IPS-NIHi11 (cell line): Measurements from ENCODE around the gene TOM1L2.

Experiments
- DNase-seq: peaks from one replicate; pipeline ENCODE4 v3.0.0; 2012; ENCODE audit warnings: mixed read lengths, low spot score

The TOM1L2 gene

DNA sequence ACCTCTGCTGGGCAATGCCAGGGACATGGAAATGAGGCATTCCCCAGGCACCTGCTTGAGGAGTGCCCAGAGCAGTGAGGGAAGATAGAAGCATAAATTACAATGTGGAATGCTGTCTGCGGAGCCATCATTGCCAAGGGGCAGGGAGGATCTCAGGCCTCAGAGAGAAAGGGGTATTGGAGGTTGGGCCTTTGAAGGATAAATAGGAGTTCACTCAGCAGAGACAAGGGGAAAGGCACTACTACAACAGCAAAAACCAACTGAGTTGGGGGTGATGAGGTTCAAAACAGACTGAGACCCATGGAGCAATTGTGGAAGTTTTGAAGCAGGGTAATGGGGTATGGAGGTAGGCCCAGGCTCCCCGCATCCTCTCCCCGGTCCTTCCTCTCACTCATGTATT, 168.2 kb downstream of the TOM1L2 start:
- no peak for DNase-seq

DNA sequence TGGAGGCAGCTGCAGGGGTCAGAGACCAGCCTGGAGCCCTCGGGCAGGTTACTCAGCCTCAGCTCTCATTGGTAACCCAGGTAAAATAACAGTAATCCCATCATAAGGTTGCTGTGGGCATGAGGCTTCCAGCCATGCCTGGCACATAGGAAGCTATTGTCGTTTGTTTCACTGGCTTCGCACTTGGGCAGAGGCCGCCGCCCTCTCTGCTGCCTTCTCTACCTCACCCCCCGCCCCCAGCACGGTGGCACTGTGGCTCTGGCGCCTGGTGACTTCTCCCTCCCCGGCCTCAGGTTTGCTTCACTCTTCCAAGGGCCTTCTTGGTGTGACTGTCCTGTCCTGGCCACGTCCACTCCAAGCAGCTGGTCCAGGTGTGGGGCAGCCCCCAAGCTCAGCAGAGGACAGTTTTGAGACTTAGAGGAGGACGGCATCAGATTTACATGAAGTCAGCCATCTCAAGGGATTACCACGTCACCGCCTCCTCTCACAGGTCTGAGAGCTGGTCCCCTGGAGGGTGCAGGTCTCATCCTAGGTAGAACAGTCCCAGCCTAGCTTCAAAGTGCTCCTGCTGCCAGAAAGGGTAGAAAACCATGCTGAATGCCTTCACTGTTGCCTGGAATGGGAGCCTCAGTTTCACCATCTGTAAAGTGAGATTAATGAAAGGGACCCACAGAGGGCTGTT, 170.3 kb downstream of the TOM1L2 start:
- no peak for DNase-seq

DNA sequence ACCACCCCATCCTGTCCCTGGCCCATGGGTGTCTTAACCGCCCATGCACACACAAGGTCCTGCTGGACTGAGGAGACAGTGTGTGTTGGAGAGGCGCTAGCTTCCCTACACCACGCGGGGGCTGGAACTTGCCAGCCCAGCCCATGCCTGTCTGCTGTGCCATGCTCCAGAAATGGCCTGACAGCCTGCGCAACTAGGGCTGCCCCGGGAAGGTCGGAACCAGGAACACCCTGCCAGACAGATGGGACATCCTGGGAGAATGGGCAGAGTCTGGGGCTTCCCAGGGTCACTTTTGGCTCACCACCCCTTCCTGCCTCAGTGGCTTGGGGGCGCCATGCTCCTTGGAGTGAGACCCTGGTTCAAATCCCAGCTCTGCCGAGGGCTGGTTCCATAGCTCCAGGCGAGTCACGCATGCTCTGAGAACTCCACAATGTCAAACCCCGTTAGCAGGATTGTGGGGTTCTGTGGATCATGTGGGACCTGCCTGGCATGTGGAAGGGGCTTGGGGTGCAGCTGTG, 171.6 kb downstream of the TOM1L2 start:
- DNase-seq, result no peak

DNA sequence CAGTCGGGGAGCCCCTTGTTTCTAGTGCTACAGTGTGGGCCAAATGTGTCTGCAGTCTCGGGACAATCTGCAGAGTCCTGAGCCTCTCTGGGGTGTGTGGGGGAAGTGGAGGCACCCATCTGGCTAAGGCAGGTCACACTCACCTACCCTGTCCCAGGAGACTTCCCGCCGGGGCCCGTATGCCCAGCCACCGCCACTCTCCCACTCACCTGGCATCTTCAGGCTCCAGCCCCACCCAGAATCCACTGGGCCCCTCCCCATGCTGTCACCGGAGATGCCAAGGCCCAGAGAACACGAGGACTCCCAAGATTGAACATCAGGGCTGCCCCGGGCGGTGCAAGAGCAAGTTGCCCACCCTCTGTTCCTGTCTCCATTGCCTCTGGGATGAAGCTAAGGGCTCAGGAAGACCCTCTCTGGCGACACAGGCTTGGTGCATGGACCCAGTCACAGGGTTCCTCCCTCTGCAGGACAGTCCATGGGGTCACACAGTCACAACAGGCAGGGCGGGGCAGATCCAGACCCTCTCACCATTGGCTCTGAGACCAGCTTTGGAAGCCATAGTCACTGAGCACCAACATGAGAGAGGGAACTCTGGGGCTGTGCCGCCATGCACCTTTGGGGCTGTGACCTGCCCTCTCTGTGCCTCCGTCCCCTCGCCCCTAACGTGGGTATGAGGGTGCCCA, 173.5 kb downstream of the TOM1L2 start:
- DNase-seq, result no peak

DNA sequence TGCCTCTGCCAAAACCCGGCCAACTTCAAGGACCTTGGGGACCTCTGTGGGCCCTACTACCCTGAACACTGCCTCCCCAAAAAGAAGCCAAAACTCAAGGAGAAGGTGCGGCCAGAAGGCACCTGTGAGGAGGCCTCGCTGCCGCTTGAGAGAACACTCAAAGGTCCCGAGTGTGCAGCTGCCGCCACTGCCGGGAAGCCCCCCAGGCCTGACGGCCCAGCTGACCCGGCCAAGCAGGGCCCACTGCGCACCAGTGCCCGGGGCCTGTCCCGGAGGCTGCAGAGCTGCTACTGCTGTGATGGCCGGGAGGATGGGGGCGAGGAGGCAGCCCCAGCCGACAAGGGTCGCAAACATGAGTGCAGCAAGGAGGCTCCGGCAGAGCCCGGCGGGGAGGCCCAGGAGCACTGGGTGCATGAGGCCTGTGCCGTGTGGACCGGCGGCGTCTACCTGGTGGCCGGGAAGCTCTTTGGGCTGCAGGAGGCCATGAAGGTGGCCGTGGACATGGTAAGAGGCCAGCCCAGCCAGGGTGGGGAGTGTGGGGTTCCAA, 174.1 kb downstream of the TOM1L2 start:
- DNase-seq, result no peak

DNA sequence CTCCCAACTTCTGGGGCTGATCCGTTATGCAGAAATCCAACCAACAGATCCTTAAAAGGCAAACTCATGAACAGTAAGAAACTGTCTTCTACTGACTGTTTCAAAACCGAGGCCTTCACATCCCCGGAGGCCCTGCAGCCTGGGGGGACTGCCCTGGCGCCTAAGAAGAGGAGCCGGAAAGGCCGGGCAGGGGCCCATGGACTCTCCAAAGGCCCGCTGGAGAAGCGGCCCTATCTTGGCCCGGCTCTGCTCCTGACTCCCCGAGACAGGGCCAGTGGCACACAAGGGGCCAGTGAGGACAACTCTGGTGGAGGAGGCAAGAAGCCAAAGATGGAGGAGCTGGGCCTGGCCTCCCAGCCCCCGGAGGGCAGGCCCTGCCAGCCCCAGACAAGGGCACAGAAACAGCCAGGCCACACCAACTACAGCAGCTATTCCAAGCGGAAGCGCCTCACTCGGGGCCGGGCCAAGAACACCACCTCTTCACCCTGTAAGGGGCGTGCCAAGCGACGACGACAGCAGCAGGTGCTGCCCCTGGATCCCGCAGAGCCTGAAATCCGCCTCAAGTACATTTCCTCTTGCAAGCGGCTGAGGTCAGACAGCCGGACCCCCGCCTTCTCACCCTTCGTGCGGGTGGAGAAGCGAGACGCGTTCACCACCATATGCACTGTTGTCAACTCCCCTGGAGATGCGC, 174.9 kb downstream of the TOM1L2 start:
- no peak for DNase-seq

DNA sequence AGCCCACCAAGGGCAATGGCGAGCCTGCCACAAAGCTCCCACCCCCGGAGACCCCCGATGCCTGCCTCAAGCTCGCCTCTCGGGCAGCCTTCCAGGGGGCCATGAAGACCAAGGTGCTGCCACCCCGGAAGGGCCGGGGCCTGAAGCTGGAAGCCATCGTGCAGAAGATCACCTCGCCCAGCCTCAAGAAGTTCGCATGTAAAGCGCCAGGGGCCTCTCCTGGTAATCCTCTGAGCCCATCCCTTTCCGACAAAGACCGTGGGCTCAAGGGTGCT, 175.5 kb downstream of the TOM1L2 start:
- no peak for DNase-seq

DNA sequence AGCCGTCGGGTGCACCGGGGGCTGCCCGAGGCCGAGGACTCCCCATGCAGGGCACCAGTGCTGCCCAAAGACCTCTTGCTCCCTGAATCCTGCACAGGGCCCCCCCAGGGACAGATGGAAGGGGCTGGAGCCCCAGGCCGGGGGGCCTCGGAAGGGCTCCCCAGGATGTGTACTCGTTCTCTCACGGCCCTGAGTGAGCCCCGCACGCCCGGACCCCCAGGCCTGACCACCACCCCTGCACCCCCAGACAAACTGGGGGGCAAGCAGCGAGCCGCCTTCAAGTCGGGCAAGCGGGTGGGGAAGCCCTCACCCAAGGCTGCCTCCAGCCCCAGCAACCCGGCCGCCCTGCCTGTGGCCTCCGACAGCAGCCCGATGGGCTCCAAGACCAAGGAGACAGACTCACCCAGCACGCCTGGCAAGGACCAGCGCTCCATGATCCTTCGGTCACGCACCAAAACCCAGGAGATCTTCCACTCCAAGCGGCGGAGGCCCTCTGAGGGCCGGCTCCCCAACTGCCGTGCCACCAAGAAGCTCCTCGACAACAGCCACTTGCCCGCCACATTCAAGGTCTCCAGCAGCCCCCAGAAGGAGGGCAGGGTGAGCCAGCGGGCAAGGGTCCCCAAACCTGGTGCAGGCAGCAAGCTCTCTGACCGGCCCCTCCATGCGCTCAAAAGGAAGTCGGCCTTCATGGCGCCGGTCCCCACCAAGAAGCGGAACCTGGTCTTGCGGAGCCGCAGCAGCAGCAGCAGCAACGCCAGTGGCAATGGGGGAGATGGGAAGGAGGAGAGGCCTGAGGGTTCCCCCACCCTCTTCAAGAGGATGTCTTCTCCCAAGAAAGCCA, 176.0 kb downstream of the TOM1L2 start:
- no peak for DNase-seq

DNA sequence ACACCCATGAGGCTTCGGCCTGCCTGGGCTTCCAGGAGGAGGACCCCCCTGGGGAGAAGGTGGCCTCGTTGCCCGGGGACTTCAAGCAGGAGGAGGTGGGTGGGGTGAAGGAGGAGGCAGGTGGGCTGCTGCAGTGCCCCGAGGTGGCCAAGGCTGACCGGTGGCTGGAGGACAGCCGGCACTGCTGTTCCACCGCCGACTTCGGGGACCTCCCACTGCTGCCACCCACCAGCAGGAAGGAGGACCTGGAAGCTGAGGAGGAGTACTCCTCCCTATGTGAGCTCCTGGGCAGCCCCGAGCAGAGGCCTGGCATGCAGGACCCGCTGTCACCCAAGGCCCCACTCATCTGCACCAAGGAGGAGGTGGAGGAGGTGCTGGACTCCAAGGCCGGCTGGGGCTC, 176.9 kb downstream of the TOM1L2 start:
- DNase-seq, result no peak

DNA sequence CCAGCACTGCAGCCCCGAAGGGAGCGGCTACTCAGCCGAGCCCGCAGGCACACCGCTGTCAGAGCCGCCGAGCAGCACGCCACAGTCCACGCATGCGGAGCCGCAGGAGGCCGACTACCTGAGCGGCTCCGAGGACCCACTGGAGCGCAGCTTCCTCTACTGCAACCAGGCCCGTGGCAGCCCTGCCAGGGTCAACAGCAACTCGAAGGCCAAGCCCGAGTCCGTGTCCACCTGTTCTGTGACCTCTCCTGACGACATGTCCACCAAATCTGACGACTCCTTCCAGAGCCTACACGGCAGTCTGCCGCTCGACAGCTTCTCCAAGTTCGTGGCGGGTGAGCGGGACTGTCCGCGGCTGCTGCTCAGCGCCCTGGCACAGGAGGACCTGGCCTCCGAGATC, 177.8 kb downstream of the TOM1L2 start:
- no peak for DNase-seq
